Measurements from ENCODE around the gene ROR1.

Gene ROR1

DNA sequence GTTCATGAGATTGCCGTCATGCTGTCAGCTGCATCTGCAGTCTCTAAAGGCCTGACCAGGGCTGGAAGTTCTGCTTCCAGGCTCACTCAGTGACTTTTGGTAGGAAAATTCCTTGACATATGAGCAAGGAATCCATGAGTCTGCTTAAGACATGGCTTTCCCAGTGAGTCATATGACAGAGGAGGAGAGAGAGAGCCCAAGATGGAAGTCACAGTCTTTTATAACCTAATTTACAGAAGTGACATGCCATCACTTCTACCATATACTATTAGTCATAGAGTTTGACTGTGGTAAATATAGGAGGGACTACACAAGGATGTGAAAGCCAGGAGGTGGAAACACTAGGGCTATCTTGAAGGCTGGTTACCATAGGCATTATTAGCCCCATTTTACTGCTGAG lies 115.2 kb downstream of the ROR1 start:
- no peaks in the 10 kb centered on the region for H3K36me3 ChIP-seq (ENCODE audit: control insufficient read depth in 1 of 2, insufficient read depth in 2 of 2, low read length in 2 of 2)
- H3K4me1 ChIP-seq (ENCODE audit: control insufficient read depth in 1 of 2, insufficient read depth in 2 of 2, low read length in 2 of 2), result peaks cover 0 to 6% of the 10 kb centered on the region in 2 donors
- no peak overlapping the region for H3K9ac ChIP-seq (ENCODE audit: low read depth in 1 of 2, low read length in 2 of 2)
- H3K27ac ChIP-seq (ENCODE audit: low read depth, low read length), result no peak overlapping the region
- no peak overlapping the region for H3K4me3 ChIP-seq (ENCODE audit: low read depth in 1 of 2, low read length in 2 of 2)
- H3K27me3 ChIP-seq (ENCODE audit: control insufficient read depth in 1 of 2, insufficient read depth in 2 of 2, low read length in 2 of 2), result no peaks in the 10 kb centered on the region
- H3K9me3 ChIP-seq (ENCODE audit: control insufficient read depth in 1 of 2, low read length in 2 of 2), result no peaks in the 10 kb centered on the region

DNA sequence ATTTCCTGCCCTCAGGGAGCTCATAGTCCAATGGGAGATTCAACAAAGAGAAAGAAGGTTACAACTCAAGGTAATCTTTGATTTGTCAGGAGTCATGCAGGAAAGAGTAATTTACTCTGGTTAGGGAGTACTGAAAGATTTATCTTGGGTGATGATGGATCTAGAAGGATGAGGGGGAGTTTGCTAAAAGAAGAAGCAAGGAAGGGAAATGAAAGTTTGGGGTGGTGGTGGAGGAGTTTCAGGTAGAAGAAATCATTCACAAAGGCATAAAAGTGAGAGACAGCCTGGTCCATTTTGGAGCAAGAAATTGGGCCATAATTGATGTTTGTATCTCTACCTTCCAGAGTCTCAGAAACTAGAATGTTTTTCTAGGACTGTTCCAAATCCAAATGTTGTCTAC lies 116.7 kb downstream of the ROR1 start:
- H3K27me3 ChIP-seq (ENCODE audit: control insufficient read depth in 1 of 2, insufficient read depth in 2 of 2, low read length in 2 of 2), result no peaks in the 10 kb centered on the region
- peaks cover 0 to 6% of the 10 kb centered on the region in 2 donors for H3K4me1 ChIP-seq (ENCODE audit: control insufficient read depth in 1 of 2, insufficient read depth in 2 of 2, low read length in 2 of 2)
- H3K4me3 ChIP-seq (ENCODE audit: low read depth in 1 of 2, low read length in 2 of 2), result no peak overlapping the region
- no peak overlapping the region for H3K27ac ChIP-seq (ENCODE audit: low read depth, low read length)
- no peak overlapping the region for H3K9ac ChIP-seq (ENCODE audit: low read depth in 1 of 2, low read length in 2 of 2)
- H3K9me3 ChIP-seq (ENCODE audit: control insufficient read depth in 1 of 2, low read length in 2 of 2), result no peaks in the 10 kb centered on the region
- no peaks in the 10 kb centered on the region for H3K36me3 ChIP-seq (ENCODE audit: control insufficient read depth in 1 of 2, insufficient read depth in 2 of 2, low read length in 2 of 2)

DNA sequence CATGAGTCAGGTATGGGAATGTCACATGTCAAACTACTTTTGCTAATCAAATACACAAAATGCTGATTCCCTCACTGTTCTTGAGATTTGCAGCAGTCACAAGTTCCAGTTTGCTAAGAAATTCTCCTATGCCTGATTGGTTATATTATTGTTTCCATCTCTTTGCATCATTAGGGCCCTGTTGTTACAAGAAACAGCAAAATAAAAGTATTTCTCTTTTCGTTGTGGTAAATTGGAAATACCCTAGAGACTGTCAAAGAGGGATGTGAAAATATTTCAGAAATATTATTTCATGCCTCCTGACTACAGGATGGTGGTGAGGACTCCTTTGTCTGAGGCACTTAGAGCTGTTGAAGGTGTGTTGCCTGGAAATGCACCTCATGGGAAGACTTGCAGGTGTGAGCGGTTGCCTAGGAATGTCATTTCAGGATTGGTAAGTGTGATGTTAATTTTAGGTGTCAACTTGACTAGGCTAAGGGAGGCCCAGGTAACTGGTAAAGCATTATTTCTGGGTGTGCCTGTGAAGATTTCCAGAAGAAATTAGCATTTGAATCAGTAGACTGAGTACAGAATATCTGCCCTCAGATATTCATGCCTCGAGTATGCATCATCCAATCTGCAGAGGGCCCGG lies 117.4 kb downstream of the ROR1 start:
- Histone ChIP-seq H3K9me3 (ENCODE audit: control insufficient read depth in 1 of 2, low read length in 2 of 2) (no peaks in the 10 kb centered on the region), H3K36me3 (ENCODE audit: control insufficient read depth in 1 of 2, insufficient read depth in 2 of 2, low read length in 2 of 2) (no peaks in the 10 kb centered on the region), H3K9ac (ENCODE audit: low read depth in 1 of 2, low read length in 2 of 2) (no peak overlapping the region), H3K4me3 (ENCODE audit: low read depth in 1 of 2, low read length in 2 of 2) (no peak overlapping the region), H3K27ac (ENCODE audit: low read depth, low read length) (no peak overlapping the region), H3K4me1 (ENCODE audit: control insufficient read depth in 1 of 2, insufficient read depth in 2 of 2, low read length in 2 of 2) (peaks cover 0 to 6% of the 10 kb centered on the region in 2 donors), H3K27me3 (ENCODE audit: control insufficient read depth in 1 of 2, insufficient read depth in 2 of 2, low read length in 2 of 2) (no peaks in the 10 kb centered on the region)

DNA sequence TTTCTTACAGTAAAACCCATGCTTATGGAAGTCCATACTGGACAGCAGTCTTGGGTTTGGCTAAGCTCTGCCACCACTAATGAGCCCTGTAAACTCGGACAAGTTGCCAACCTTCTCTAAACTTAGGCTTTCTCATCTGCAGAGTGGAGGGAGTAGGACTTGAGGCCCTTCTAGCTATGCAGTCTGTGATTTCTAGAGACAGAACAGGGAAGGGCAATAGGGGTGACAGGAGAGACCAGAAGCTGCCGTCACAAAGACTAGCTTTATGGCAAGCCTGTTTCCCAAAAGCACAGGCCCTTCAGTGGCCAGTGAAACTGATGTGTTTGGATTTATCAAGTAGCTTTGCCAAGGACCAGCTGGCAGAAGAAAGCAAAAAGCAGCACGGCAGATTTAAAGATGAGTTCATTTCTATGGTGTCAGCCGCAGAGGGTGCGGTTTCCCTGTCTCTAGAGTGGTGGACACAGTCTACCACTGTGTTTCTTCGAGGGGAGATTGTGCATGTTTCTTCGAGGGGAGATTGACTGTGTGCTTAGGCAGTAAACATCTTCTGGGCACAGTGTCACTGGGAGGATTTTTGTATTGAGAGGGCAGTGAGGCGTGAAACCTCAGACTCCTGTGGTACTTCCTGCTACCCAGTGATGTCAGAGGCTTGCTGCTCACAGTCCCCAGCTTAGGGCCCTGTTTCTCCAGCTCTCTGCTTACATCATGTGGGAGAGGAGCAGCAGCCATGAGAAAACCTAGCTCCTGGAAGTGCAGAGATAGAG lies 119.0 kb downstream of the ROR1 start:
- H3K9me3 ChIP-seq (ENCODE audit: control insufficient read depth in 1 of 2, low read length in 2 of 2), result no peaks in the 10 kb centered on the region
- H3K27me3 ChIP-seq (ENCODE audit: control insufficient read depth in 1 of 2, insufficient read depth in 2 of 2, low read length in 2 of 2), result no peaks in the 10 kb centered on the region
- H3K36me3 ChIP-seq (ENCODE audit: control insufficient read depth in 1 of 2, insufficient read depth in 2 of 2, low read length in 2 of 2), result no peaks in the 10 kb centered on the region
- H3K9ac ChIP-seq (ENCODE audit: low read depth in 1 of 2, low read length in 2 of 2), result no peak overlapping the region
- no peak overlapping the region for H3K4me3 ChIP-seq (ENCODE audit: low read depth in 1 of 2, low read length in 2 of 2)
- peaks cover 0 to 16% of the 10 kb centered on the region in 2 donors for H3K4me1 ChIP-seq (ENCODE audit: control insufficient read depth in 1 of 2, insufficient read depth in 2 of 2, low read length in 2 of 2)
- no peak overlapping the region for H3K27ac ChIP-seq (ENCODE audit: low read depth, low read length)

DNA sequence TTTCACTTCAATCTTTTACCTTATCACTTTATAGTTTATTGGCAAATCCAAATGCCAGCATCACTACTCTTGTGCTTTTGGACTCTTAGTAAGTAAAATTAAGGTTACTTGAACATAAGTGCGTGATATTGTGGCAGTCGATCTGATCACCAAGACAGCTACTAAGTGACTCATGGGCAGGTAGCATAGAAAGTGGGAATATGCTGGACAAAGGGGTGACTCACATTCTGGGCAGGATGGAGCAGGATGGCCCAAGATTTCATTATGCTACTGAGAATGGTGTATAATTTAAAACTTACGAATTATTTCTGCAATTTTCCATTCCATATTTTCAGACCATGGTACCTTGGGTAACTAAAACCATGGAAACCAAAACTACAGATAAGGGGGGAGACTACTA lies 120.2 kb downstream of the ROR1 start:
- Histone ChIP-seq H3K27me3 (ENCODE audit: control insufficient read depth in 1 of 2, insufficient read depth in 2 of 2, low read length in 2 of 2) (no peaks in the 10 kb centered on the region), H3K9me3 (ENCODE audit: control insufficient read depth in 1 of 2, low read length in 2 of 2) (no peaks in the 10 kb centered on the region), H3K4me1 (ENCODE audit: control insufficient read depth in 1 of 2, insufficient read depth in 2 of 2, low read length in 2 of 2) (peaks cover 7 to 16% of the 10 kb centered on the region in 2 donors), H3K4me3 (ENCODE audit: low read depth in 1 of 2, low read length in 2 of 2) (no peak overlapping the region), H3K27ac (ENCODE audit: low read depth, low read length) (no peak overlapping the region), H3K36me3 (ENCODE audit: control insufficient read depth in 1 of 2, insufficient read depth in 2 of 2, low read length in 2 of 2) (no peaks in the 10 kb centered on the region), H3K9ac (ENCODE audit: low read depth in 1 of 2, low read length in 2 of 2) (no peak overlapping the region)

DNA sequence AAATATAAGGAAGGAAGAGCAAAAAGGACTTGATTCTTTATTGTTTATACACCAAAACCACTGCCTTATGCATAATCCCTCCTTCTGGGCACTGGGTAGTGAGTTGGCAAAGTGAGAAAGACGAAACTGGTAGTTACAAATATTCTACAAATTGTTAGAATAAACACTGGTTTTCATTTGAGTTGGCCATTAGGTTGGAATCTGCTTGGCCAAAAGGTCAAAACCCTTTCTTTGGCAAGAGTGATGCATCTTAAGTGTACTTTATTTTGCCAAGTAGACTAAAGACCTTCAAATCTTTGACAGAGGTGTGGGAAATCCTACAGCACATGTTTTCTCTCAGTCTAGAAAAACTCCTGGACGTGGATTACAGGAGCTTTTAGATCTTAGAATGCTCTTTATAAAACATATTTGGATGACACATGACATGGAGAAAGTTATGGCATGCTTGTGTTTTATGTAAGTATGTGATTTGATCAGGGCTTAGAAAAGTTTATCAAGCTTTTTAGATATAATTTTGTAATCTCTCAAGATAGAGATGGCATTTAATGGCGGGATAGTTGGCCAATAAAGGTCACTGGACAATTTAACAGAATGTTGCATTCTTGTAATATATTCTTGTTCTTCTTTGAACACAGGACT lies 120.9 kb downstream of the ROR1 start:
- no peaks in the 10 kb centered on the region for H3K9me3 ChIP-seq (ENCODE audit: control insufficient read depth in 1 of 2, low read length in 2 of 2)
- H3K36me3 ChIP-seq (ENCODE audit: control insufficient read depth in 1 of 2, insufficient read depth in 2 of 2, low read length in 2 of 2), result no peaks in the 10 kb centered on the region
- H3K9ac ChIP-seq (ENCODE audit: low read depth in 1 of 2, low read length in 2 of 2), result no peak overlapping the region
- no peak overlapping the region for H3K4me3 ChIP-seq (ENCODE audit: low read depth in 1 of 2, low read length in 2 of 2)
- H3K4me1 ChIP-seq (ENCODE audit: control insufficient read depth in 1 of 2, insufficient read depth in 2 of 2, low read length in 2 of 2), result peaks cover 7 to 16% of the 10 kb centered on the region in 2 donors
- H3K27me3 ChIP-seq (ENCODE audit: control insufficient read depth in 1 of 2, insufficient read depth in 2 of 2, low read length in 2 of 2), result no peaks in the 10 kb centered on the region
- H3K27ac ChIP-seq (ENCODE audit: low read depth, low read length), result no peak overlapping the region

DNA sequence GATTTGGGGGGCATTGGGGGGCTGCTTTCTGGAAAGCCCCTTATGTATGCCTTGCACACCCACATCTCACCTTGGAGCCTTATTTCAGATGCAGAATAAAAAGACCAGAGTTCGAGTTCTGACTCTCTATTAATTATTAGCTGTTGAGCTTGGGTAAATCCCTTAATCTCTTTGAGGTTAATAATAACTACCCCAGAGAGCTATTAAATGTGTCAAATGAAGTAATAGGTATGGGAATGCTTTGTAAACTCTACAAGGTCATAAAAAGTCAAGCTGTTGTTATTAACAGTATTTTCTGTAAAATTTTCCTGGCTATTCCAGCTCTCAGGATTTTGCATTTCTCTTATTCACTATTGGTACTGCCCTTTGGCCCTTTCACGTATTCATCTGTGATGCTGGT lies 122.9 kb downstream of the ROR1 start:
- no peaks in the 10 kb centered on the region for H3K27me3 ChIP-seq (ENCODE audit: control insufficient read depth in 1 of 2, insufficient read depth in 2 of 2, low read length in 2 of 2)
- peaks cover 7 to 24% of the 10 kb centered on the region in 2 donors for H3K4me1 ChIP-seq (ENCODE audit: control insufficient read depth in 1 of 2, insufficient read depth in 2 of 2, low read length in 2 of 2)
- H3K36me3 ChIP-seq (ENCODE audit: control insufficient read depth in 1 of 2, insufficient read depth in 2 of 2, low read length in 2 of 2), result no peaks in the 10 kb centered on the region
- H3K27ac ChIP-seq (ENCODE audit: low read depth, low read length), result no peak overlapping the region
- H3K9ac ChIP-seq (ENCODE audit: low read depth in 1 of 2, low read length in 2 of 2), result no peak overlapping the region
- H3K4me3 ChIP-seq (ENCODE audit: low read depth in 1 of 2, low read length in 2 of 2), result no peak overlapping the region
- H3K9me3 ChIP-seq (ENCODE audit: control insufficient read depth in 1 of 2, low read length in 2 of 2), result no peaks in the 10 kb centered on the region

DNA sequence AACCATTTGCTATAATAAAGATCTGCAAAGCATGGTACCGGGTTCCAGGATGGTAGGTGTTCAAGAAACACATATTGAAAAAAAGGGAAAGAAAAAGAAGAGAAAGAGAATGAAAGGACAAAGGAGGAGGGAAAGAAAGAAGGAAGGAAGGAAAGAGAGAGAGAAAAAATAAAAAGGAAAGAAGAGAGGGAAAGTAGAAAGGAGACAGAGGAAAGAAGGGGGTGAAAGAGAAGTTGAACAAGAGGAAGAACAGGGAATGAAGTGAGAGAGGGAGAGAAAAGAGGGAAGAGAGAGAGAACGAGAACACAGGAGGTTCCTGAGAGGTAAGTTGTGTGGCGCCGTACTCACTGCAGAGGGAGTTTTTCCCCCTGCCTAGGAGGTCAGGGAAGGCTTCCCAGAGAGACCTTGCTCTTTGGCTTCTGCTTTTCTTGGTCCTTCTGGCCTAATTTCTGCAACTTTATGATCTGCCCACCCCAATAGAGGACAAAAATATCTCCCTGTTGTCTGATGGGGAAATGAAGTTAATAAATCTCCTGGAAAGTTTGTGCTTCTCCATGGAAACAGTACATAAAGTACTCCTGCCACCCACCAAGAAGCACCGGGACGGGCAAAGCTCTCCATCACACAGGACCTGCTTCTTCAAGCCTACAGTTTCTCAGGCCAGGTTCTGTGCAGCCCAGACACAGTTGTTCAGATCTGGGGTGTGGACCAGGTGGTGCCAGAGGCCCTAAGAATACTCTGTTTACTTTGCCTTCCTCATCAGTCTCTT lies 124.8 kb downstream of the ROR1 start:
- H3K4me3 ChIP-seq (ENCODE audit: low read depth in 1 of 2, low read length in 2 of 2), result no peak overlapping the region
- H3K9me3 ChIP-seq (ENCODE audit: control insufficient read depth in 1 of 2, low read length in 2 of 2), result no peaks in the 10 kb centered on the region
- H3K9ac ChIP-seq (ENCODE audit: low read depth in 1 of 2, low read length in 2 of 2), result no peak overlapping the region
- H3K4me1 ChIP-seq (ENCODE audit: control insufficient read depth in 1 of 2, insufficient read depth in 2 of 2, low read length in 2 of 2), result peaks cover 16 to 27% of the 10 kb centered on the region in 2 donors
- H3K36me3 ChIP-seq (ENCODE audit: control insufficient read depth in 1 of 2, insufficient read depth in 2 of 2, low read length in 2 of 2), result no peaks in the 10 kb centered on the region
- no peak overlapping the region for H3K27ac ChIP-seq (ENCODE audit: low read depth, low read length)
- H3K27me3 ChIP-seq (ENCODE audit: control insufficient read depth in 1 of 2, insufficient read depth in 2 of 2, low read length in 2 of 2), result no peaks in the 10 kb centered on the region

DNA sequence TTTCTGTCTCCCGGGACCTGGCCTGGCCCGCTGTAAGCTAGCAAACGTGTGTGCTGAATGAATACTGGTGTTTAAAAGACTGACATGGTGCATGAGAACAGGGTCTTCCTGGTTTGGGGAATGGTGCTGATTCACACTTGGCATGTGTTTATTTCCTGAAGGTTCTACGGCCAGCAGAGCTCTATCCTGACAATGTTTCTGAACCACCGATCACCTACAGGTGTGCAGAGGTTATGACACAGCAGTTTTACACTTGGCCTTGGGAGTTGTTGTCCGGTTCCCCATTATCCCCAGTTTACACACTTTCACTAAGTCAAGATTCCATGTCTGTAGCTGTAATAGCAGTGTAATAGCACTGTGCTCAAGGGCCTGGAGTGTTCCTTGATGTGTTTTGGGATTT lies 127.3 kb downstream of the ROR1 start:
- no peaks in the 10 kb centered on the region for H3K27me3 ChIP-seq (ENCODE audit: control insufficient read depth in 1 of 2, insufficient read depth in 2 of 2, low read length in 2 of 2)
- no peak overlapping the region for H3K27ac ChIP-seq (ENCODE audit: low read depth, low read length)
- no peak overlapping the region for H3K9ac ChIP-seq (ENCODE audit: low read depth in 1 of 2, low read length in 2 of 2)
- H3K36me3 ChIP-seq (ENCODE audit: control insufficient read depth in 1 of 2, insufficient read depth in 2 of 2, low read length in 2 of 2), result no peaks in the 10 kb centered on the region
- no peaks in the 10 kb centered on the region for H3K9me3 ChIP-seq (ENCODE audit: control insufficient read depth in 1 of 2, low read length in 2 of 2)
- H3K4me3 ChIP-seq (ENCODE audit: low read depth in 1 of 2, low read length in 2 of 2), result no peak overlapping the region
- peaks cover 20 to 30% of the 10 kb centered on the region in 2 donors for H3K4me1 ChIP-seq (ENCODE audit: control insufficient read depth in 1 of 2, insufficient read depth in 2 of 2, low read length in 2 of 2)
